ENCODE measurements around the gene PSMD13.

PSMD13 gene

GRCh38 chr11:293852-294661 is 57.3 kb downstream of the PSMD13 start:
- no peak for TF ChIP-seq SPI1 (IDR thresholded peaks at IDR 0.05; ENCODE audit: borderline replicate concordance, low read depth)
- no peaks in the 10 kb centered on the region for H3K27me3 ChIP-seq (ENCODE audit: insufficient read depth, poor library complexity, severe bottlenecking)
- DNase-seq (ENCODE audit: low read depth in 1 of 2, low spot score in 1 of 2) = no peak
- H3K27ac ChIP-seq (replicated peaks) = no peak overlapping the region
- H3K4me3 ChIP-seq (replicated peaks; ENCODE audit: insufficient read depth, low read length) = no peak overlapping the region

- no peak for DNase-seq (ENCODE audit: low read depth in 1 of 2, low spot score in 1 of 2)
- H3K4me3 ChIP-seq (replicated peaks; ENCODE audit: insufficient read depth, low read length) = no peak overlapping the region
- no peaks in the 10 kb centered on the region for H3K27me3 ChIP-seq (ENCODE audit: insufficient read depth, poor library complexity, severe bottlenecking)
- no peak for TF ChIP-seq POLR2AphosphoS5 (IDR thresholded peaks at IDR 0.05; ENCODE audit: low read depth)
- H3K27ac ChIP-seq (replicated peaks) = no peak overlapping the region
Measured at GRCh38 chr11:294780-295179, 58.0 kb downstream of the PSMD13 start.

- Histone ChIP-seq H3K27me3 (ENCODE audit: insufficient read depth, poor library complexity, severe bottlenecking) (no peaks in the 10 kb centered on the region), H3K27ac (replicated peaks) (no peak overlapping the region), H3K4me3 (replicated peaks; ENCODE audit: insufficient read depth, low read length) (no peak overlapping the region)
- no peak for DNase-seq (ENCODE audit: low read depth in 1 of 2, low spot score in 1 of 2)
- TF ChIP-seq POLR2AphosphoS5 (IDR thresholded peaks at IDR 0.05; ENCODE audit: low read depth) = no peak
- TF ChIP-seq REST (IDR thresholded peaks at IDR 0.05; ENCODE audit: insufficient replicate concordance, low read depth) = no peak
- no peak for TF ChIP-seq GABPA (IDR thresholded peaks at IDR 0.05; ENCODE audit: low read depth)
- TF ChIP-seq SPI1 (IDR thresholded peaks at IDR 0.05; ENCODE audit: borderline replicate concordance, low read depth) = no peak
Measured at GRCh38 chr11:295351-296170, 58.8 kb downstream of the PSMD13 start.

GRCh38 chr11:296171-297050 is 59.6 kb downstream of the PSMD13 start:
- no peak for DNase-seq (ENCODE audit: low read depth in 1 of 2, low spot score in 1 of 2)
- H3K27ac ChIP-seq (replicated peaks) = no peak overlapping the region

More at GRCh38 chr11:296171-297050, 59.6 kb downstream of the PSMD13 start:
- Histone ChIP-seq H3K4me3 (replicated peaks; ENCODE audit: insufficient read depth, low read length) (no peak overlapping the region), H3K27me3 (ENCODE audit: insufficient read depth, poor library complexity, severe bottlenecking) (no peaks in the 10 kb centered on the region)
- TF ChIP-seq SPI1 (IDR thresholded peaks at IDR 0.05; ENCODE audit: borderline replicate concordance, low read depth) = no peak
- no peak for TF ChIP-seq POLR2AphosphoS5 (IDR thresholded peaks at IDR 0.05; ENCODE audit: low read depth)
- no peak for TF ChIP-seq REST (IDR thresholded peaks at IDR 0.05; ENCODE audit: insufficient replicate concordance, low read depth)
- TF ChIP-seq CTCF (IDR thresholded peaks at IDR 0.05; ENCODE audit: insufficient read depth, low read length) = no peak
- TF ChIP-seq GABPA (IDR thresholded peaks at IDR 0.05; ENCODE audit: low read depth) = no peak
